ENCODE results near the gene VEPH1. TPM values are rescaled to one million over a fixed set of nuclear protein-coding genes. Genes with fewer than 3 reads are reported as not detected.

VEPH1 gene
- polyA plus RNA-seq, 2 of the 4 experiments (the other 2 are of a cell fraction): 0.04 to 0.16 TPM

- ChIA-PET POLR2A (no interaction called here), CTCF (no interaction called here)
- H3K9me3 ChIP-seq: no peaks in the 10 kb centered on the region
- FAIRE-seq (no peak), DNase-seq (ENCODE audit: low read depth in 1 of 2, low spot score in 1 of 2) (no peak), ATAC-seq (no peak)
- 57% methylated on average over 2 of the region's 2 CpGs for WGBS (ENCODE audit: missing lambda C conversion rate)
- H3K27ac ChIP-seq: no peak overlapping the region
- H3K4me2 ChIP-seq: no peak overlapping the region
- H3K4me1 ChIP-seq: no peaks in the 10 kb centered on the region
- no peak for TF ChIP-seq RCOR1 (IDR thresholded peaks at IDR 0.05; ENCODE audit: low read depth, low read length)
- TF ChIP-seq, protein P1, sequence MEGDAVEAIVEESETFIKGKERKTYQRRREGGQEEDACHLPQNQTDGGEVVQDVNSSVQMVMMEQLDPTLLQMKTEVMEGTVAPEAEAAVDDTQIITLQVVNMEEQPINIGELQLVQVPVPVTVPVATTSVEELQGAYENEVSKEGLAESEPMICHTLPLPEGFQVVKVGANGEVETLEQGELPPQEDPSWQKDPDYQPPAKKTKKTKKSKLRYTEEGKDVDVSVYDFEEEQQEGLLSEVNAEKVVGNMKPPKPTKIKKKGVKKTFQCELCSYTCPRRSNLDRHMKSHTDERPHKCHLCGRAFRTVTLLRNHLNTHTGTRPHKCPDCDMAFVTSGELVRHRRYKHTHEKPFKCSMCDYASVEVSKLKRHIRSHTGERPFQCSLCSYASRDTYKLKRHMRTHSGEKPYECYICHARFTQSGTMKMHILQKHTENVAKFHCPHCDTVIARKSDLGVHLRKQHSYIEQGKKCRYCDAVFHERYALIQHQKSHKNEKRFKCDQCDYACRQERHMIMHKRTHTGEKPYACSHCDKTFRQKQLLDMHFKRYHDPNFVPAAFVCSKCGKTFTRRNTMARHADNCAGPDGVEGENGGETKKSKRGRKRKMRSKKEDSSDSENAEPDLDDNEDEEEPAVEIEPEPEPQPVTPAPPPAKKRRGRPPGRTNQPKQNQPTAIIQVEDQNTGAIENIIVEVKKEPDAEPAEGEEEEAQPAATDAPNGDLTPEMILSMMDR (IDR thresholded peaks at IDR 0.05): no peak
- no peak for TF ChIP-seq ZC3H11A (IDR thresholded peaks at IDR 0.05)
- no peak for TF ChIP-seq HEYL (CRISPR knock-in tag; IDR thresholded peaks at IDR 0.05)
- TF ChIP-seq NPAS2 (CRISPR knock-in tag; IDR thresholded peaks at IDR 0.05; ENCODE audit: borderline replicate concordance): no peak
- no peak for TF ChIP-seq HOXB13 (CRISPR knock-in tag; IDR thresholded peaks at IDR 0.05; ENCODE audit: low read depth)
- no peak overlapping the region for H3K4me3 ChIP-seq
Observed at GRCh38 chr3:157429708-157430107, 73.5 kb downstream of the VEPH1 start.

DNA sequence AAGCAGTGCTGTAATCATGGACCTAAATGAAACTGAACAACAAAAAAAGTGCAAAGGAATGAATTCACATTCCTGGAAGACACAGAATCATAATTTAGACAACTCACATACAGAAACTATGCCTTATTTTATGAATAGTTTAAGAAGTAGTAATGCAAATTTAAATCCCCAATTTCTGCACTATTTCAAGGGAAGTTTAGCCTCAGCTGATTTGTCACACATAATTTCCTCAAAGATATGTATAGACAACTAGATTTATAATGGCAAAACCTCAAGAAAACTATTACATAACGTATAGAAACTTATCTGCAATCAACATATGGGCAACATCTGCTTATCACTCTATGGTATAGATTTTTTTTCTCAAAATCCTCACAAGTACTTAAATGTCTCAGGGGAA lies 74.4 kb downstream of the VEPH1 start:
- H3K9me3 ChIP-seq: no peaks in the 10 kb centered on the region
- POLR2A ChIA-PET: no interaction called here
- no peak for FAIRE-seq

More for the DNA sequence above, 74.4 kb downstream of the VEPH1 start:
- ATAC-seq (no peak), DNase-seq (ENCODE audit: low read depth in 1 of 2, low spot score in 1 of 2) (no peak)
- Histone ChIP-seq H3K4me1 (no peaks in the 10 kb centered on the region), H3K4me2 (no peak overlapping the region), H3K27ac (no peak overlapping the region), H3K4me3 (no peak overlapping the region)
- CTCF ChIA-PET: no interaction called here
- TF ChIP-seq FOSL2 (IDR thresholded peaks at IDR 0.05) (no peak), FOSL2 (CRISPR knock-in tag; IDR thresholded peaks at IDR 0.05) (no peak), JUN (IDR thresholded peaks at IDR 0.05) (no peak), BHLHE40 (IDR thresholded peaks at IDR 0.05; ENCODE audit: low read depth, low read length) (no peak), PBX3 (IDR thresholded peaks at IDR 0.05) (no peak), PHF8 (IDR thresholded peaks at IDR 0.05; ENCODE audit: borderline replicate concordance, low read depth) (no peak), POLR2AphosphoS2 (conservative IDR thresholded peaks at IDR 0.05; ENCODE audit: low read length) (no peak), ZFP36 (IDR thresholded peaks at IDR 0.05; ENCODE audit: borderline replicate concordance, partially characterized antibody) (no peak), FOXS1 (CRISPR knock-in tag; IDR thresholded peaks at IDR 0.05) (no peak), CHD4 (IDR thresholded peaks at IDR 0.05; ENCODE audit: borderline replicate concordance) (no peak), CBX2 (IDR thresholded peaks at IDR 0.05; ENCODE audit: borderline replicate concordance, low read depth) (no peak), HOXB5 (CRISPR knock-in tag; IDR thresholded peaks at IDR 0.05) (no peak)
- TF ChIP-seq, protein P2, sequence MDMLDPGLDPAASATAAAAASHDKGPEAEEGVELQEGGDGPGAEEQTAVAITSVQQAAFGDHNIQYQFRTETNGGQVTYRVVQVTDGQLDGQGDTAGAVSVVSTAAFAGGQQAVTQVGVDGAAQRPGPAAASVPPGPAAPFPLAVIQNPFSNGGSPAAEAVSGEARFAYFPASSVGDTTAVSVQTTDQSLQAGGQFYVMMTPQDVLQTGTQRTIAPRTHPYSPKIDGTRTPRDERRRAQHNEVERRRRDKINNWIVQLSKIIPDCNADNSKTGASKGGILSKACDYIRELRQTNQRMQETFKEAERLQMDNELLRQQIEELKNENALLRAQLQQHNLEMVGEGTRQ (IDR thresholded peaks at IDR 0.05): no peak
- TF ChIP-seq, protein P3, sequence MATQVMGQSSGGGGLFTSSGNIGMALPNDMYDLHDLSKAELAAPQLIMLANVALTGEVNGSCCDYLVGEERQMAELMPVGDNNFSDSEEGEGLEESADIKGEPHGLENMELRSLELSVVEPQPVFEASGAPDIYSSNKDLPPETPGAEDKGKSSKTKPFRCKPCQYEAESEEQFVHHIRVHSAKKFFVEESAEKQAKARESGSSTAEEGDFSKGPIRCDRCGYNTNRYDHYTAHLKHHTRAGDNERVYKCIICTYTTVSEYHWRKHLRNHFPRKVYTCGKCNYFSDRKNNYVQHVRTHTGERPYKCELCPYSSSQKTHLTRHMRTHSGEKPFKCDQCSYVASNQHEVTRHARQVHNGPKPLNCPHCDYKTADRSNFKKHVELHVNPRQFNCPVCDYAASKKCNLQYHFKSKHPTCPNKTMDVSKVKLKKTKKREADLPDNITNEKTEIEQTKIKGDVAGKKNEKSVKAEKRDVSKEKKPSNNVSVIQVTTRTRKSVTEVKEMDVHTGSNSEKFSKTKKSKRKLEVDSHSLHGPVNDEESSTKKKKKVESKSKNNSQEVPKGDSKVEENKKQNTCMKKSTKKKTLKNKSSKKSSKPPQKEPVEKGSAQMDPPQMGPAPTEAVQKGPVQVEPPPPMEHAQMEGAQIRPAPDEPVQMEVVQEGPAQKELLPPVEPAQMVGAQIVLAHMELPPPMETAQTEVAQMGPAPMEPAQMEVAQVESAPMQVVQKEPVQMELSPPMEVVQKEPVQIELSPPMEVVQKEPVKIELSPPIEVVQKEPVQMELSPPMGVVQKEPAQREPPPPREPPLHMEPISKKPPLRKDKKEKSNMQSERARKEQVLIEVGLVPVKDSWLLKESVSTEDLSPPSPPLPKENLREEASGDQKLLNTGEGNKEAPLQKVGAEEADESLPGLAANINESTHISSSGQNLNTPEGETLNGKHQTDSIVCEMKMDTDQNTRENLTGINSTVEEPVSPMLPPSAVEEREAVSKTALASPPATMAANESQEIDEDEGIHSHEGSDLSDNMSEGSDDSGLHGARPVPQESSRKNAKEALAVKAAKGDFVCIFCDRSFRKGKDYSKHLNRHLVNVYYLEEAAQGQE (IDR thresholded peaks at IDR 0.05): no peak
- 56% methylated on average over 1 of the region's 1 CpG for WGBS (ENCODE audit: missing lambda C conversion rate)

Measured in A549 (cell line).